Measurements from ENCODE around the gene PTPRM.
"Not testable (repeated sequence)": the region's sequence is repeated elsewhere in the genome, so short reads cannot be mapped to it uniquely, and the experiment has no call there.

Gene PTPRM

DNA sequence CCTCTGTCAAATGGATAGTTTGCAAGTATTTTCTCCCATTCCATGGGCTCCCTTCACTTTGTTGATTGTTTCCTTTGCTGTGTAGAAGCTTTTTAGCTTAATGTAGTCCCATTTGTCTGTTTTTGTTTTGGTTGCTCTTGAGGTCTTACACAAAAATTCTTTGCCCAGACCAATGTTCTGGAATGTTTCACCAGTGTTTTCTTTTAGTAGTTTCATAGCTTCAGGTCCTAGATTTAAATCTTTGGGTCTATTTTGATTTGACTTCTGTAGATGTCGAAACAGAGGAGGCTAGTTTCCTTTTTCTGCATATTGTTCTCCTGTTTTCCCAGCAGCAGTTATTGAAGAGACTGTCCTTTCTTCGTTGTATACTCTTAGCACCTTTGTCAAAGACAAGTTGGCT is 351.6 kb downstream of the PTPRM start:
- no peak for DNase-seq

DNA sequence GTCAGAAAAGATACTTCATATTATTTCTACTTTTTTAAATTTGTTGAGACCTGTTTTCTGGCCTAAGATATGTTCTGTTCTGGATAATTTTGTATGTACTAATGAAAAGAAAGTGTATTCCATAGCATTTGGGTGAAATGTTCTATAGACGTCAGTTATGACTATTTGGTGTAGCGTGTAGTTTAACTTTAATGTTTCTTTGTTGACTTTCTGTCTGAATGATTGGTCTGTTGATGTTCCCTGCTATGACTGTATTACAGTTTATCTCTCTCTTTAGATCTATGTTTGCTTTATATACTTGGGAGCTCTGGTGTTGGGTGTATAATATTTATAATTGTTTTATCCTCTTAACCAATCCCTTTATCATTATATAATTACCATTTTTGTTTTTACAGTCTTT is 352.4 kb downstream of the PTPRM start:
- no peak for DNase-seq

DNA sequence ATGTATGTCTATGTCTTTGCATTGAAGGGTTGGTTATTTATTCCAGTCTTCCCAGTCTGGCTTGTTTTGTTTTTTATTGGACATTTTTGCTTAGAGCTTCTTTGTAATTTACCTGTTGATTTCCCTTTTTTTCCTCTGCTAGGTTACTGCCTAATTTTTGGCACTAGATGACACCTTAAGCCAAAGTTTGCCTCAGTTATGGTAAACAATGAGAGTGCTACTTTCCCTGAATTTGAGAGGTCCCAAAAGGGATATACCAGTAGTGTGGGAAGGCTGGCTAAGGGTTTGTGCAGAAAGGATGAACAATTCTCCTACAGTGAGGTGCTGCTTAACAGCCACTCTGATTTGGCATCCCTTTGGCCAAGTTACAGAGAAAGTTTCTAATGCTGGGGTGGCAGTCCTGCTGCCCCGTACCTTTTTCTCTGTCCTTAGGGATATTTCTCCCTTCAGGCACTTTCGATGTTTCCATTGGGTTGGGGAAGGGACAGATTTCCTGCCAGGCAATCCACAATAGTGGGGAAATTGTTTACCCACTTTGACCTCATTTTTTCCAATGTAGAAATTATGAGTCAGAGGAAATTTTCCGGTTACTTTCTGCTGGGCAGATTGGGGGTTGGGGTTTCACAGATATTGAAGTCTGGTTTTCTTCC is 354.9 kb downstream of the PTPRM start:
- no peak for DNase-seq

DNA sequence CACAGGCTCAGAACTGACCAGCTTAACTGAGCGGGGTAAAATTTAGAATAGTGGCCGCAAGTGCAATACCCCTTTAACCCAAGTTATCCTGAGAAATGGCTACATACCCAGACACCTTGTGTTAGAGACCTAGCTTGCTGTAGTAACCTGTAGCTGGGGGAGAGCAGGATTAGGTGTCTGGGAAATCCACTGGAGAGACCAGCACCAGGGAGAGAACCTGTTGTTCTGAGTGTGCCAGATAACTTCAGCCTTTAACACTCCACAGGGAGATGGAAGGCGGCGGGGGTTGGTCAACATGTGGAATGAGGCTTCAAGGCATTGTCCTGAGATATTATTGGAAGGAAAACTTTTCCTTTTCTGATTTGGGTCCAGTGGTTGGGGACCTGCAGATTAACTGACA is 356.0 kb downstream of the PTPRM start:
- no peak for DNase-seq

DNA sequence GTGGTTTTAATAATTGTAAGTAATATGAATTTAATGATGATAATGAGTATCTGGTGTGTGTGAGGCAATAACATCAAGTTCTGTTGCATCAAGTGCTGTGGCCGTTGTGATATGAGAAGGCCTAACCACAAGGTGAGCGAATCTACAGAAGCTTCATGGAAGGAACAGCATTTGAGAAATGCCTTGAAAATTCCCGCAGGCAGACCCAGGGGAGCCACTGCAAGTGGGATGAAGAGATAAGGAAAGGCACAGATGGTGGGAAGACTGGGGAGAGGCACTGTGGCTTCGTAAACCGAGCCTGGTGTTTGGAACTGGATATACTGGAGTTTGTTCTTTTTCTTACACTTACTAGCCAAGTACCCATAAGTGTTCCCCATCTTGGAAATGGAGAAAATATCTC is 357.5 kb downstream of the PTPRM start:
- DNase-seq: no peak

DNA sequence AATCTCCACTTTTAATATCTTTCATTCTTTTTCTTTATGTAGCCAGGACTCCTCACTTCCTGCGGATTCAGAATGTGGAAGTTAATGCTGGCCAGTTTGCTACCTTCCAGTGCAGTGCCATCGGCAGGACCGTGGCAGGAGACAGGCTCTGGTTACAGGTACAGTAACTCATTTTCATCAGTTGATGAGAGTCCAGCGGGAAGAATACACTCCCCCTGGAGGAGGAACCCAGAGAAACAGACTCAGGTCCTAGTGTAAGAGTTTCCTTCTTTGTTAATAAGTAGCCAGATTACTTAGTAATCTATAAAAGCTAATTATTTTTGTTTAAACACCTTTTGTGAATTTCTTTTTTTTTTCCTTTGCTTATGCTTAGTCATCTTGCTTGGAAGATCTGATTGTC is 359.4 kb downstream of the PTPRM start:
- DNase-seq: no peak

DNA sequence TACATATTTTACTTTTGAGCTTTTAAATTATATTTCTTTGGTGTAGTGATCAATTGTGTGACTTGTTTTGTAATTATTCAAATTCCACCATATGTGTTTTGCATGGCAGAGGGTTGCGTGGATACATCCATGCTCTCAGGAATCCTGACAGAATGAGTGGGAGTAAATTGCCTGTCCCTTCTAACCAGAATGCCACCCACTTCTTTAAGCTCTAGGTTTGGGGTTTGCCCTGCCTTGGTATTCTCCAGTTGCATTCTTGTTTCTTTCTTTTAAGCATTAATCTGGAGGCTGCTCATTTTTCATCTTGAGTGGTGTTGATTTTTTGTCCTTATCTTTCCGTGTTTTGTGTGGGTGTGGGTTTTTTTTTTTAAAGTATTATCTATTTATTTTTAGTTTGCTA is 360.0 kb downstream of the PTPRM start:
- no peak for DNase-seq

DNA sequence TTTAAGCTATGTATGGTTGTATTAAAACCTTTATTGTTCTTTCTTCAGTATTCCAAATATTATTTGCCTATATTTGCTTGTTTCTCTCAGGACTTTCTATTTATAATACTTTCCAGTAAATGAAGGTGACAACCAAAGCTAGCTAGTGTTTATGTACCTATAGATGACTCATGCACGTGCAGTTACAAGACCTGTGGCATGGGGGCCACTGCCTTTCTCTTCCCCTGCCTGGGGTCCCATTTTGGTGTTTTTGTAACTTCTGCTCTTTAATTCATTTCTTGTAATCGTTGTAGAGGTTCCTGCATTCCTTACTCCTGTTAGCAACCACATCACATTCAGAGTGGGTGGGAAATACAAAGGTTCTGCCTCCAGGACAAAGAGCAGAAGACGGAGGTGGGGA is 364.6 kb downstream of the PTPRM start:
- no peak for DNase-seq

DNA sequence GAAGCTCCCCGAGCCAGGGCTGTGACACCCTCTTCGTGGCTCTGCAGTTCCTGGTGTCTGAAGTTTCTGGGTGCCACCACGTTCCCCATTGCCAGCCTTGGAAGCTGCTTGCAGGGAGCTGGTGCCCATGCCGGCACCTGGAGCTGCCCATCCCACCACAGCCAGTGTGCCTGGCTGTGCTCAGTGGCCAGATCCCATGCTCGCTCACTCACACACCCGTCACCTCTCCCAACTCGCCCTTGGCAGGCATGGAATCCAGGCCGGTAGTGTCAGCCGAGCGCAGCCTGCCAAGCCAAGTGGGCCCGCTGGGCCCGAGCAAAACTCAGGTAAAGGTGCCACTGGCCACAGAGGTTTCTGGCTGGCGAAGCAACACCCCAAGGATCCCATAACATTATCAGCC is 370.2 kb downstream of the PTPRM start:
- no peak for DNase-seq

DNA sequence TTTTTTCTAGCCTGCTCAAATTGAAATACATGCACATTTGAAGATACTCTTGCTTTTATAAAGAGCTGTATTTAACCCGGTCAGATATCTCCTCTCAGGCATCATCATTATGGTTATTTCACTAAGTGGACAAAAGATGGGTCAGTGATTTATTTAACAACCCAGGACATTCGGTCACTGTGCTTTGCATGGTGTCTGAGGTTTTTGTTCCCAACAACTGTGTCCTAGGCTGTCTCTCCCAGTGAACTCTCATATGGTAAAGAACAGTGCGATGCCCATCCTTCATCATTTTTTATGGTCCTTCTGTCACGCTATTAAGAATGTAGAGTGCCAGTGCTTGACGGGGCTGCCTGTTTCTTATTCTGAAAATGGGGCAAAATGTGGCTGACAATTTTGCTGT is 372.4 kb downstream of the PTPRM start:
- DNase-seq: no peak

DNA sequence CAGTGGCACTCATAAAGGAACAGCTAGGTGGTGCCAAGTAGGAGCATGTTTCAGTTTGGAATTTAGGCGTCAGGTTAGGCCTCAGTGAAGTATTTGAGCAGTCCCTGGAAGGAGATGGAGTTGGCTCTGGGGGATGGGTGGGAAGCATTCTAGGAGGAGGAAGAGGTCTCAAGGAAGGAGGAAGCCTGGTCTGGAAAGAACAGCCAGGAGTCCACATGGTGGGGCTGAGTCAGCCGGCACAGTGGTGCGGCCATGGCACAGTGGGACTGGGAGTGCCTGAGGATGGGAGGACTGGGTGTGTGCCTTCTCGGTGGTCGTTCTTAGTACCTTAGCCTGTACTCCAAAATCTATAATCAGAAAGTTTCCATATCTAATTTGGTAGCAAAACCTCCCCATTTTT is 373.3 kb downstream of the PTPRM start:
- DNase-seq: no peak

DNA sequence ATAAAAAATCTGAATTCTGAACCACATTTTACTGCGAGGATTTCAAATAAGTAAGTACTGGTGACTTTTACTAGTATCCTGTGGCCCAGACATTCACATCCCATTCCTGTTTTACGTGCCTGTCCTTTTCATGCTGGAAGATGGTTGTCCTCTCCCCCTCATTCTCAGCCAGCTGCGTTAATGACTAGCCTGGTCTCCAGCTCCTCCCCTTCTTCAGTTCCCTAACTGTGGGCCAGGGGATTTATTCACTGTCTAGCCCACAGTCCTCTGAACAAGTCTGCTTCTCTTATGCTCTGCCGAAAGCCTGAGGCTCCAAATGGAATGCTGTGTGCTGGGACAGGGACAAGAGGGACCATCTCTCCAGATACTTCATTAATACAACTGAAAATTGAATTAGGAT is 373.9 kb downstream of the PTPRM start:
- no peak for DNase-seq

DNA sequence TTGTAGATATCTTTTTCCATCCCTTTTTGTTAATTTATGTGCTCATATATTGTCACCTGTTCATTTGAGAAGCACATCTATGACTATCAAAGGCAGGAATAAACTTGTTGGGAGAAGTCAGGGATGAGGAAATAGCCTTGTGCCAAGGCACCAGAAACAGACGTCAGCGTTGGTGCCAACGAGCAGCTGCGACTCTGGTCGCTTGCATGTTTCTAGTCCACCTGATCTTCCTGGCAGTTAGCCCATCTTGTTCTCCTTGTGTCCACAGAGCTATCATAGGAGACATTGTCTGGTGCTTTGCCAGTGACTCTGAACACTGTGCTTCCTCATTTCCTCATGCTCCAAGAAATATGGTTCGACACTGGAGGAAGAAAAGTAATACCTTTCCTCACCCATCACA is 374.4 kb downstream of the PTPRM start:
- no peak for DNase-seq

DNA sequence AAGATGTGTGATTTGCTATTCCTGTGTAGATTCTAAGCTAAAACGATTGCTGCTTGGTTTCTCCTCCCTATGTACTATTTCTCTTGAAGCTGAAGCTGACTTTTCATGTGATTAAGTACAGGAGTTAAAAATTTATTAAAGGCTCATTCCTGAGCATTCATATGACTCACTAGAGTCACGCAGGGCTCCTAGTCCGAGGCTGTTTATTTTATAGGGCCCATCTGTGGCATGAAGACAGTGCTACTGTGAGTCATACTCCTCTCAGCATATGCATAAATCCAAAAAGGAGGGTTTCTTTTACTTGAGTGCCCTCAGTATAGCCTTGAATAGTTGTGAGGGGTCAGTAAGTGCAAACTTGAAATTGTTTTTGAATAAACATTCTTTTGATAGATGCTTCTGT is 378.8 kb downstream of the PTPRM start:
- DNase-seq: peak; percentile 42

DNA sequence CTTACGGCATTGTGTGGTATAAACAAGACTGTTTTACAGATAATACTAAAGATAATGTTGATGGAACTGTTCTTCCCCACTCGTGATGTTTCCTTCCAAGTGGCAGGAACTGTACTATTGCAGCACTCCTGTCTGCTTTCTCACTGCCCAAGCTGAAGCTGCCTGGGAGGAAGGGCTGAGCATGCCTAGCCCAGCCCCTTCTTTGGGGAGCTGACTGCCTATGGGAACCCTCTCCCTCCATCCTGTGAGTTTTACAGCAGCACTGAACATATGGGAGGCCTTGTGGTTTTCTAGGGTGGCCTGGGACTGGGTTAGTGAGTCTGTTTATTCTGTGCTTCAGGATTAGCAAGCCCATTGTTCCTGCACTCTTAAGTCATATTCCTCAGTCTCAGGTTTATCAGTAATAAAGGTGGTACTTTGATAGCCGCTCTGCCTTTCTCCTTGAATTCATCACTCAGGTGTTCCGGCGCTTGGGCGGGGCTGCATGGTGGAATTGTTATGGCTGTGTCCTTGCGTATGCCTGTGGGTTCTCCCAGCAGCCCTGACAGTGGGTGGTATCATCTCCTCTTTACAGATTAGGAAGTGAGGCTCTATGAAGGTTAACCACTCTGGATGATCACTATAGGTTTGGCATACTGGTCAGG is 379.7 kb downstream of the PTPRM start:
- DNase-seq: peak; percentile 30

DNA sequence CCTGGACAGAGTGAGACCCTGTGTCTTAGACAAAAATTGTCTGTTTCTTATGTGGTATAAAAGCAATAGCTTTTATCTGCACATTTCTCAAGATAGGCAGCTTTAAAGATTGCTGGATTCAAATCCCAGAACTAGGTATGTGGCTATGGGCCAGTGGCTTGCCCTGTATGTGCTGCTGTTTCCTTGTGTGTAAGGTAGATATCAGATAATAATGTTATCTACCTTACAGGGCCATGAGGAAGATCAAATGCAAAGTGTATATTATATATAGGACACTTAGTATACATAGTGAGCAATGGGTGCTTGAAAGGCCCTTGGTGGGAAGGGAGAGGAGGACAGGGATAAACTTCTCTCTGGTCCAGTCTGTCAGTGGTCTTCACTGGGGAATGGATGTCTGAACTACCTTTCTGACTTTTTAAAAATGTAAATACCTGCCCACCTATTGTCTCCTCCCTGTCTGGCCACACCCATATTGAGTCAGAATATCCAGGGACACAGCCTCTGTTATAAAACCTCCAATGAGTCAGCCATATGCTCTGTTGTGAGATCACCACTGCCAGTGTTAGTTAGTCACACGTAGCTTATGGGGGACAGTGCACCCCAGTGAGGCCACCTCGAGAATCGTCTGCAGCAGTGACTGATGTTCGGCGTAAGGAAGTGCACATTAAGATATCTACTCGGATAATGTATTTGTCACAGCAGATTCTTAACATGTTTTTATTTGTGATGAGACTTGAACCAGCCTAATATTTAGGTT is 383.4 kb downstream of the PTPRM start:
- no peak for DNase-seq

DNA sequence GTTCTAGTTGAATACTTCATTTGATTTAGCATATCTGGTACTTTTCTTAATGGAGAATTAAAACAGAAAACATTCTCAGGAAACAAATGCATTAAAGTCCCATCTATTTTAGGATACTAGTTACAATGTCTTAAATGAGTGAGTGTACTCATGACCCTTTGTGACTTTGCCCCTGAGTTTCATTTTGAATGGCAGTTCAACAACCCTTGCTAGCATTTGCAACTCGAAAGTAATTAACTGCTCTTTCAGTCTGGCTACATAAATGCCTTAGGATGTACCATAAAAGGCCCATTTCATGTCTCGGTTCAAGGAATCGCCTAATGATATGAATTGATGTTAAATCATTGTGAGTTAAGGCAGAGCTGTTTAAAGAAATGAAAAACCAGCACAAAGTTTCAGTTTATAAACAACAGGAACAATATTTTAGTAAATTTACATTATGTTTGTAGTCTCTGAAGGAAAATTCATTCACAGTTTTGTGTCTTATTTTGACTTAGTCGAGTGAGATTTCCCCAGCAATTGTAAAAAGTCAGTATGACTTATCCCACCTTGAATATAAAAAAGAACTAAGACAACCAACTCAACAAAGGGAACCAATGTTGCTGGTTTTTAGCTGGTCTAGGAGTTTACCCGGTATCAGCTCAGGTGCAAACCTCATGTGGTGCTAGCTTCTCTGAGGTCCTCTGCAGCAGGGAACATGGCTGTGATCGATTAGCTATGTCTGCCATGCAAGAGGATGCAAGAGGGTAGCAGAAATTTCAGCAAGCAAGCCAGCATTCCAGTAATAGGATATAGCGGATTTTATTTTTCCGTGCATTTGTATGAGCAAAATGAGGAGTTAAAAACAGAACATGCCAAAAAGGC is 386.2 kb downstream of the PTPRM start:
- DNase-seq: no peak

DNA sequence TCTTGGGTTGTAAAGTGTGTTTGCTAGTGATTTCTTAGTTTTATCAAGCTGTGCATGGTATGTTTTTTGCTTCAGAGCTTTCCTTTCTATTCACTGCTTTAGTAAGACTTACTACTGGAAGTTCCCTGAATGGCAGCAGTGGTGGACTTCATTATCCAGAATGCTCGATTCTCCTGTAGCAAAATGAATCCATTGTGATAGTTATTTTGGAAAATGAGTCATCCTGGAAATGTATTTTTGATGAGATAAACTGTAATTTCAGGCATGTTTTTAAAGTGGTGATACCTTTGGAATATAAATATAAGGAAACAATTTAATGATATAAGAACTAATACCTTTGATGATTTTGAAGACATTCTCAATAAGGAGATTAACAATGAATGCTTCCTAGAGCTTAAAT is 387.1 kb downstream of the PTPRM start:
- no peak for DNase-seq

DNA sequence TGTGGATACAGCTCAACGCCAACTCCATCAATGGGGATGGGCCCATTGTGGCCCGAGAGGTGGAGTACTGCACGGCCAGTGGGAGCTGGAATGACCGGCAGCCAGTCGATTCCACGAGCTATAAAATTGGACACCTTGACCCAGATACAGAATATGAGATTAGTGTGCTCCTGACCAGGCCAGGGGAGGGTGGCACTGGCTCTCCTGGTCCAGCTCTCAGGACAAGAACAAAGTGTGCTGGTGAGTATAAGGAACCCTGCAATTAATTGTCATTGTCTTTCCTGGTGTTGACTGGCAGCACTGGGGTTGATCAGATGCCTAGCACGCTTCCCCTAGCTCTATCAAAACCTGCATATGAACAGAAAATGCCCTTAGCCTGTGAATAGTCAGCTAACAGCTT is 388.1 kb downstream of the PTPRM start:
- DNase-seq: no peak

DNA sequence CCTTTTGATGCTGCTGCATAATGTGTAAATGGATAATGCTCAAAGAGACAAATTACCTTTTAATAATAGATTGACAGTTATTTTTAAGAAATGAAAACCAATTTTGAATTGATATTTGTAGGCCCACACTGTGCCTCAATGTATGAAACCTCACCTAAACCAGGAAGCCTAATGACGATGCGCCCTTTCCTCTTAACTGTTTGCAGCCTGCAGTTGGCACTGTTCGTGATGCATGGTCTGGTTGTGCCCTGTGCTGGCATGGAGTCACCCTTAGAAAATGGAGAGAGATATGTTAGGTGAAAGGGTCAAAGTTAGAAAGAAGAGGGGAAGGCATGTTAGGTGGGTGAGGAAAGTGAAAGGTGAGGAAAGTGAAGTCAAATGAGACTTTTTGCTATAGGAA is 390.2 kb downstream of the PTPRM start:
- DNase-seq: no peak

DNA sequence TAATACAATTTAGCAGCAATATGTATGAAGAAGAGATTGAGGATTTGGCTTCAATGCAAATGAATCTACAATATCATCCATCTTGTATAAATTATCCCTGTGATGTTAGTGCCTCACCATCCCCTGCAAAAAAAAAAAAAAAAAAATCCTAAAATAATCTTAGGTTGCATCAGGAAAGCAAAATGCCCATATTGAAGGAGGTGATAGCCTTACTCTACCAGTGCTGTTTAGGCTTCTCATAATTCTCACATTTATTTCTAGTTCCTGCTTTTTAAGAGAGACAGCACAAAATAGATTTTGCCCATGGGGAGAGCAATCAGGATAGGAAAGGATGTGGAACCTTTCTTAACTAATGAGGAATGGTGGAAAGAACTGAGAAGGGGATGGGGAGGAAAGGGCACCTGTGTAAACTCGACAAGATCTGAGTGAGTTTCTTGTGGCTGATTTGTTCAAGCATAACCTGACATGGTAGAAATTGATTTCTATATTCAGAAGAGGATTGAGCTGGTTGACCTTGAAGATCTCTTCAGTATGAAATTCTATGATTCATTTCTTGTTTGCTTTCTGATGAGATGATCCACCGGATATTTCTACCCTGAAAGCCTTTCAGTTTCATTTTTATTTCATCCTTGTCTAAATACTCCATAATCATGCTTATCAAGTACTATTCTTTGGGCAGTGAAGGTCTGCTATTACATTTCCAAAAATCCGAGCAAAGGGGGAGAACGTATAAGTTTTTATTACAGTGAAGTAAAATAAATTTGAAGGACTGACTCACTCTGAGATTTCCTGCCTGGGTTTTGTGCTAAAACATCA is 391.2 kb downstream of the PTPRM start:
- no peak for DNase-seq

DNA sequence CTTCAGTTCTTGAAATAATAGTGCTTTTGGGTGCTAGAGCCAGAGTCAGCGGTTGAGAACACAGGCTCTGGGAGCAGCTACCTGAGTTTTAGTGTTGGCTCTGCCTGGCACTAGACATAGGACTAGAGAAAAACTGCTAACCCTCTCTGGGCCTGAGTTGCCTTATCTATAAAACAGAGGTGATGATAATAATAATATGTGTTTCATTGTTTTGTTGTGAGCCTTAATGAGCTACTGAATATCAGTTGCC is 391.7 kb downstream of the PTPRM start:
- no peak for DNase-seq

DNA sequence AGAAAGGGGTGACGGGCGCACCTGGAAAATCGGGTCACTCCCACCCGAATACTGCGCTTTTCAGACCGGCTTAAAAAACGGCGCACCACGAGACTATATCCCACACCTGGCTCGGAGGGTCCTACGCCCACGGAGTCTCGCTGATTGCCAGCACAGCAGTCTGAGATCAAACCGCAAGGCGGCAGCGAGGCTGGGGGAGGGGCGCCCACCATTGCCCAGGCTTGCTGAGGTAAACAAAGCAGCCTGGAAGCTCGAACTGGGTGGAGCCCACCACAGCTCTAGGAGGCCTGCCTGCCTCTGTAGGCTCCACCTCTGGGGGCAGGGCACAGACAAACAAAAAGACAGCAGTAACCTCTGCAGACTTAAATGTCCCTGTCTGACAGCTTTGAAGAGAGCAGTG is 399.6 kb downstream of the PTPRM start:
- DNase-seq: not testable (repeated sequence)
